OCI-LY3 (cell line): ENCODE results near the gene CCDC12.
A peak's percentile ranks its signal among the peaks of the same experiment; 100 is the strongest.

Experiments
- H2AFZ ChIP-seq: fragments of 200-600, 300-600 bp; shearing (Covaris generic); 2 replicates; pipeline ENCODE4 v1.6.0; 2014; ENCODE audit warnings: antibody characterized with exemption, low read depth, low read length
- H3K27ac ChIP-seq: fragments of 200-600, 300-600 bp; sonication (generic); 2 replicates; pipeline ENCODE4 v1.5.1; 2014; ENCODE audit warnings: mild to moderate bottlenecking, low read length, moderate library complexity, mixed read lengths
- H3K27me3 ChIP-seq: fragments of 200-600, 300-600 bp; sonication (generic); 2 replicates; pipeline ENCODE4 v1.6.1; 2014; ENCODE audit warnings: low read depth, low read length, mixed read lengths
- H3K36me3 ChIP-seq: fragments of 200-600, 300-600 bp; sonication (generic); replicated peaks from 2 replicates; pipeline ENCODE3; 2014; ENCODE audit warnings: low read depth, low read length, mixed read lengths
- H3K4me1 ChIP-seq: fragments of 300-600, 200-600 bp; sonication (generic); 2 replicates; pipeline ENCODE4 v1.6.1; 2014; ENCODE audit warnings: low read length, mixed read lengths
- H3K4me2 ChIP-seq: fragments of 200-600, 300-600 bp; sonication (generic); 2 replicates; pipeline ENCODE4 v1.6.1; 2014; ENCODE audit warnings: low read length, mixed read lengths
- H3K4me3 ChIP-seq: fragments of 300-600, 200-600 bp; sonication (generic); 2 replicates; pipeline ENCODE4 v1.5.1; 2014; ENCODE audit warnings: antibody characterized with exemption, mild to moderate bottlenecking, low read length, moderate library complexity
- H3K79me2 ChIP-seq: fragments of 300-600, 200-600 bp; shearing (Covaris generic); 2 replicates; pipeline ENCODE4 v1.6.1; 2014; ENCODE audit warnings: mild to moderate bottlenecking, low read length, mixed read lengths
- H3K9ac ChIP-seq: fragments of 300-600, 200-600 bp; shearing (Covaris generic); 2 replicates; pipeline ENCODE4 v1.6.0; 2014; ENCODE audit warnings: mild to moderate bottlenecking, low read length, moderate library complexity
- H3K9me3 ChIP-seq: fragments of 200-600, 300-600 bp; shearing (Covaris generic); 2 replicates; pipeline ENCODE4 v1.6.1; 2014; ENCODE audit warnings: low read length, mixed read lengths; ENCODE audit not compliant: insufficient read depth
- H4K20me1 ChIP-seq: fragments of 200-600, 300-600 bp; sonication (generic); 2 replicates; pipeline ENCODE4 v1.6.1; 2016; ENCODE audit warnings: low read length, mixed read lengths; ENCODE audit not compliant: insufficient read depth
- EZH2phosphoT487 ChIP-seq: fragments of 200-600 bp; shearing (Covaris generic); IDR thresholded peaks from 2 replicates; pipeline ENCODE4 v1.6.1; 2018; ENCODE audit warnings: antibody characterized with exemption, mixed run types, low read depth
- TF ChIP-seq, protein P1 (sequence below): fragments of 200-600, 300-600 bp; sonication (generic); IDR thresholded peaks from 2 replicates; pipeline ENCODE4 v1.5.1; 2014; ENCODE audit warnings: antibody characterized with exemption, low read length, low read depth

The CCDC12 gene

DNA sequence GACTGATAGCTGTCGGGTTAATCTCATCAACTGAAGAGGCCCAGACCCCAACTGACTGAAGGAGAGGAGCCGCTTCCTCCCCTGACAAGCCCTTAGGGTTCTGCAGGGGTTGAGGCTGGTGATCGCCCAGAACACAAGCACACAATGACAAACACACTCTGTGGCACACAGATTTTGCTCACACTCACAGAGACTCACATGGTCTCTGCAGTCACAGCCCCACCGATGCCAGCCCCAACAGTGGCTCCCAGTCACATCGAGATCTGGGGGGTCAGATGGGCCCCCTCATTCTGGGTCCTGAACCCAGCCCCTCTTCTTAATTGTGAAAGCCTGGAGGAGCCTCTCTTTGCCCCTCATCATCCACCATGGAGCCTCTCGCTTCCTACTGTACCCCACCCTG is 82.3 kb downstream of the CCDC12 start:
- Histone ChIP-seq H3K27me3 (peaks cover 11% of the 10 kb centered on the region), H3K79me2 (no peaks in the 10 kb centered on the region), H3K36me3 (no peaks in the 10 kb centered on the region), H3K9ac (no peak overlapping the region), H3K4me2 (no peak overlapping the region), H4K20me1 (no peaks in the 10 kb centered on the region), H2AFZ (no peak overlapping the region), H3K4me3 (no peak overlapping the region), H3K4me1 (peaks cover 19% of the 10 kb centered on the region), H3K27ac (no peak overlapping the region), H3K9me3 (no peaks in the 10 kb centered on the region)
- TF ChIP-seq, protein P1, sequence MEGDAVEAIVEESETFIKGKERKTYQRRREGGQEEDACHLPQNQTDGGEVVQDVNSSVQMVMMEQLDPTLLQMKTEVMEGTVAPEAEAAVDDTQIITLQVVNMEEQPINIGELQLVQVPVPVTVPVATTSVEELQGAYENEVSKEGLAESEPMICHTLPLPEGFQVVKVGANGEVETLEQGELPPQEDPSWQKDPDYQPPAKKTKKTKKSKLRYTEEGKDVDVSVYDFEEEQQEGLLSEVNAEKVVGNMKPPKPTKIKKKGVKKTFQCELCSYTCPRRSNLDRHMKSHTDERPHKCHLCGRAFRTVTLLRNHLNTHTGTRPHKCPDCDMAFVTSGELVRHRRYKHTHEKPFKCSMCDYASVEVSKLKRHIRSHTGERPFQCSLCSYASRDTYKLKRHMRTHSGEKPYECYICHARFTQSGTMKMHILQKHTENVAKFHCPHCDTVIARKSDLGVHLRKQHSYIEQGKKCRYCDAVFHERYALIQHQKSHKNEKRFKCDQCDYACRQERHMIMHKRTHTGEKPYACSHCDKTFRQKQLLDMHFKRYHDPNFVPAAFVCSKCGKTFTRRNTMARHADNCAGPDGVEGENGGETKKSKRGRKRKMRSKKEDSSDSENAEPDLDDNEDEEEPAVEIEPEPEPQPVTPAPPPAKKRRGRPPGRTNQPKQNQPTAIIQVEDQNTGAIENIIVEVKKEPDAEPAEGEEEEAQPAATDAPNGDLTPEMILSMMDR = no peak
- TF ChIP-seq EZH2phosphoT487 = no peak

DNA sequence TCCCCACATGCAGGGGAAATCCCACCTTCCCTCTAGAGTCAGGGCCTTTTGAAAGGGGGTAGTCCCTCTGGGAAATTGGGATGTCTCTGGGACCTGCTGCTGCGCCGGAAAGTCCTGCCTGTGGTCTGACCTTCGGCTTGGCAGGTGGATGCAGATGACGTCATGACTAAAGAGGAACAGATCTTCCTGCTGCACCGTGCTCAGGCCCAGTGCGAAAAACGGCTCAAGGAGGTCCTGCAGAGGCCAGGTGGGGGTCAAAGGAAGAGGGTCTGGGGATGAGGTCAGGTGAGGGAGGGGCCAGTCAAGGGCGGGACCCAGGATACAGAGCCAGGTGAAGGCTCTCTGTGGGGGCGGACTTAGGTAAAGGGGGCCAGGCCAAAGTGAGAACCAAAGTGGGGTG is 82.8 kb downstream of the CCDC12 start:
- H3K4me3 ChIP-seq = peak overlapping the region; percentile 89; the same call in 1 of the 2 replicates
- H3K36me3 ChIP-seq = no peaks in the 10 kb centered on the region
- H4K20me1 ChIP-seq = no peaks in the 10 kb centered on the region
- H3K9ac ChIP-seq = no peak overlapping the region
- no peak overlapping the region for H3K27ac ChIP-seq
- no peaks in the 10 kb centered on the region for H3K9me3 ChIP-seq
- peaks cover 19% of the 10 kb centered on the region for H3K4me1 ChIP-seq
- TF ChIP-seq, protein P1 = no peak
- H3K79me2 ChIP-seq = no peaks in the 10 kb centered on the region
- peak overlapping the region; percentile 82 for H3K4me2 ChIP-seq
- H2AFZ ChIP-seq = no peak overlapping the region
- H3K27me3 ChIP-seq = peaks cover 11% of the 10 kb centered on the region

DNA sequence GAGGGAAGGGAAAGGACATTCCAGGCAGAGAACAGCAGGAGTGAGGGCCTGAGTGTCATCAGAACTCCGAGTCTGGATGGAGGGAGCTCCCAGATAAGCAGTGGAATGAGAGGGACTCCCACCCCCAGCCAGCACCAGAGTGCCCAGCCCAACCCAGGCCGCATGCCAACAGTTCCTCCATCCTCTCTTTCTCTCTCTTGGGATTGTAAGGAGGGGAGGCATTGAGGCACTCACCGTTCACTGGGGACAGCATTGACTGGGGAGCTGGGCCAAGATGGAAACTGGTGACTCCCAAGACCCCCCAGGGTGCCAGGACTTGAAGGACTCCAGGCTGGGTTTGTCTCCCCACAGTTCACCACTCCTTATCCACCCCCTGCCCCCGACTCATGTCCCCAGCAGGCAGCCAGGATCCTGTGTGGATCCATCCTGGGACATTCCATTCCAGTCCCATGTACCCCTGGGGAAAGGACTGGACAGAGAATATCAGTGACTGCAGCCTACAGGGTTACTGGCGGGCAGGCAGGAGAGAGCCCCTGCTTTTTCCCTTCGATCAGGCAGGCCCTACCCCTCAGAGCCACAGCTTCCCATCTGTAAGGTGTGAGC is 83.3 kb downstream of the CCDC12 start:
- H3K27me3 ChIP-seq = peaks cover 8% of the 10 kb centered on the region
- no peaks in the 10 kb centered on the region for H4K20me1 ChIP-seq
- H3K36me3 ChIP-seq = no peaks in the 10 kb centered on the region
- no peak overlapping the region for H3K27ac ChIP-seq
- no peaks in the 10 kb centered on the region for H3K9me3 ChIP-seq
- TF ChIP-seq EZH2phosphoT487 = no peak
- TF ChIP-seq, protein P1 = no peak
- peak overlapping the region; percentile 82 for H3K4me2 ChIP-seq
- H3K4me1 ChIP-seq = peaks cover 19% of the 10 kb centered on the region
- H2AFZ ChIP-seq = peak overlapping the region; percentile 82
- peak overlapping the region; percentile 61 for H3K9ac ChIP-seq
- H3K4me3 ChIP-seq = peak overlapping the region; percentile 89
- H3K79me2 ChIP-seq = no peaks in the 10 kb centered on the region

DNA sequence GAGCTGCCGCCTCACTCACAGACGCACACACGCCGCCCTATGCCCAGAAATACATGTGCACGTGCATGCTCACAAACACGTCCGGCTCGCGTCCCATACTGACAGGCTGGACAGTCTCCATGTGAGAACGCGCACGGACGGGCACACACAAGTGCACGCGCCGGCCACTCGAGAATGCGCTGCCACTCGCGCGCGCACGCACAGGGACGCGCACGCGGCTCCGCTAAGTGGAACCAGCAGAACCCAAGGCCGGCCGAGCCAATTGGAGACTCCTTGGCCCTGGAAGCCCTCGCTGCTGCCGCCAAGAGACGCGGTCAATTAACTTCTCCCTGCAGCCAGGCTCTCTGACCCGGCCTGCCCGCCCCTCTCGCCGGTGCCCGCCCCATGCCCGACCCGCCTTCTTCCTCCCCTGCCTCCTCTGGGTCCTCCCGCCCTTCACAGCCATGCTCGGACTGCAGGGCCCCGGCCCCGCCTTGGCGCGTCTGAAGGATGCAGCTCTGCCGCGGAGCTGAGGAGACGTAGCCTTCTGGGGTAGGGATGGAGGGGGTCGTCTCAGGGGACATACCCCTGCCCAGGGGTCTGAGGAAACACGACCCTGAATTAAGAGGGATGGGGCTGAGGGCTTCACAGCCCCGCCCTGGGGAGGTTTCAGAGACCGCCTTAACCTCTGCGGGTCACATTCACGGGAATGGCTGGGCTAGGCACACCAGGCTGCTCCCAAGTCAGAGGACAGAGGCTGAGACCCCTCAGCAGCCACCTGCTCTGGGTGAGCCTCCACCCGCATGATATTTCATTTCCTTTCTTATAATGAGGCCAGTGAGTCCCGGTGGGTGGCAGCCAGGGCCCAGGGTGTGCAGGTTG is 84.0 kb downstream of the CCDC12 start:
- TF ChIP-seq, protein P1 = no peak
- TF ChIP-seq EZH2phosphoT487 = no peak
- Histone ChIP-seq H3K9me3 (no peaks in the 10 kb centered on the region), H3K79me2 (no peaks in the 10 kb centered on the region), H3K4me3 (peak overlapping the region; percentile 89), H3K4me1 (peaks cover 19% of the 10 kb centered on the region), H2AFZ (peak overlapping the region; percentile 82), H3K27ac (no peak overlapping the region), H4K20me1 (no peaks in the 10 kb centered on the region), H3K9ac (peak overlapping the region; percentile 61), H3K4me2 (peak overlapping the region; percentile 82), H3K27me3 (peaks cover 8% of the 10 kb centered on the region), H3K36me3 (no peaks in the 10 kb centered on the region)
